Measurements from ENCODE around the gene PPL. TPM values are rescaled to one million over a fixed set of nuclear protein-coding genes. Genes with fewer than 3 reads are reported as not detected.

The PPL gene
- total and polyA plus RNA-seq, 8 donors = 10.4 to 27.2 (median 14.6) TPM

GRCh38 chr16:4981473-4981872 lies 44.5 kb upstream of the PPL start:
- Histone ChIP-seq H3K27me3 (no peaks in the 10 kb centered on the region), H3K4me3 (no peak overlapping the region), H3K9me3 (no peaks in the 10 kb centered on the region), H3K36me3 (no peaks in the 10 kb centered on the region), H3K27ac (no peak overlapping the region), H3K4me1 (peaks cover 2 to 8% (median 4%) of the 10 kb centered on the region in 3 donors)
- no peak for TF ChIP-seq CTCF (IDR thresholded peaks at IDR 0.05)
- DNase-seq (no peak), FAIRE-seq (no peak), ATAC-seq (no peak)
- WGBS, 2 donors = 76 to 88% methylated on average over 7 of the region's 7 CpGs
- intact Hi-C loops (cut with DNase I) = no loop called here

- no peak for ATAC-seq
- H3K36me3 ChIP-seq = no peaks in the 10 kb centered on the region
- H3K4me1 ChIP-seq = peaks cover 4 to 10% (median 8%) of the 10 kb centered on the region in 3 donors
- no peaks in the 10 kb centered on the region for H3K9me3 ChIP-seq
- H3K4me3 ChIP-seq = no peak overlapping the region
- no peak for DNase-seq
- WGBS, 2 donors = 74 to 78% methylated on average over 10 of the region's 10 CpGs
- no peak overlapping the region for H3K27ac ChIP-seq
- intact Hi-C loops (cut with DNase I) = no loop called here
- no peak for TF ChIP-seq CTCF (IDR thresholded peaks at IDR 0.05)
- no peak for FAIRE-seq
- H3K27me3 ChIP-seq = no peaks in the 10 kb centered on the region
These were observed 43.7 kb upstream of the PPL start for GRCh38 chr16:4980691-4981090.

- no peak for TF ChIP-seq CTCF (IDR thresholded peaks at IDR 0.05)
- no peak for DNase-seq
These were observed 43.0 kb upstream of the PPL start for GRCh38 chr16:4979736-4980660.

GRCh38 chr16:4979164-4979563 lies 42.2 kb upstream of the PPL start:
- no peak overlapping the region for H3K4me3 ChIP-seq
- DNase-seq = no peak
- H3K9me3 ChIP-seq = no peaks in the 10 kb centered on the region
- WGBS, 2 donors = 90 to 91% methylated on average over 7 of the region's 7 CpGs
- H3K36me3 ChIP-seq = no peaks in the 10 kb centered on the region
- no peaks in the 10 kb centered on the region for H3K27me3 ChIP-seq
- ATAC-seq = no peak
- intact Hi-C loops (cut with DNase I) = no loop called here
- FAIRE-seq = no peak
- peaks cover 4 to 10% (median 8%) of the 10 kb centered on the region in 3 donors for H3K4me1 ChIP-seq
- H3K27ac ChIP-seq = no peak overlapping the region
- no peak for TF ChIP-seq CTCF (IDR thresholded peaks at IDR 0.05)

More at GRCh38 chr16:4979736-4980660, 43.0 kb upstream of the PPL start:
- no peak for FAIRE-seq
- no peaks in the 10 kb centered on the region for H3K36me3 ChIP-seq
- intact Hi-C loops (cut with DNase I) = no loop called here
- H3K4me1 ChIP-seq = peaks cover 4 to 10% (median 8%) of the 10 kb centered on the region in 3 donors
- no peak overlapping the region for H3K27ac ChIP-seq
- H3K4me3 ChIP-seq = no peak overlapping the region
- H3K27me3 ChIP-seq = no peaks in the 10 kb centered on the region
- no peak for ATAC-seq
- no peaks in the 10 kb centered on the region for H3K9me3 ChIP-seq
- WGBS, 2 donors = 77 to 85% methylated on average over 25 of the region's 25 CpGs
